ENCODE measurements around the gene HAGH. TPM values are rescaled to one million over a fixed set of nuclear protein-coding genes. Genes with fewer than 3 reads are reported as not detected.

The HAGH gene
- total and polyA plus RNA-seq, 9 of the 15 experiments (the other 6 are each of a cell fraction or from before 2014, with no cell fraction given), result 0.46 to 35.1 (median 16.8) TPM

- FAIRE-seq, result no peak
- CTCF ChIA-PET (ENCODE audit: low intra/inter-chr PET ratio), result no interaction called here
- no TSS peak for BruUV-seq (replicated peaks)
These were observed 57.7 kb downstream of the HAGH start for GRCh38 chr16:1768767-1769401.

More at GRCh38 chr16:1768767-1769401, 57.7 kb downstream of the HAGH start:
- no peak for DNase-seq (ENCODE audit: extremely low read depth in 1 of 4, low spot score in 3 of 4)
- H3K27me3 ChIP-seq (ENCODE audit: control insufficient read depth in 2 of 2, insufficient read depth in 2 of 2, low read length in 2 of 2), result no peaks in the 10 kb centered on the region
- POLR2A ChIA-PET, result interaction anchor here (0.7 to 1.5 kb wide), 5 partner anchors 9 to 196 kb away, joined by 3 to 4 read pairs (median 3); partner anchors contain the start of genes NUBP2, RPS2 and SPSB3
- H3K4me1 ChIP-seq (replicated peaks in 1 of 2; ENCODE audit: control insufficient read depth in 2 of 2, insufficient read depth in 2 of 2, low read length in 2 of 2), result peaks cover 13 to 94% of the 10 kb centered on the region in 2 experiments; a peak in 4 of 5 replicates
- in situ Hi-C loops (cut with MboI), result no loop called here
- H3K9me1 ChIP-seq (ENCODE audit: control insufficient read depth, insufficient read depth, low read length), result no peaks in the 10 kb centered on the region
- no peak for ATAC-seq
- H3K79me2 ChIP-seq (ENCODE audit: control insufficient read depth, insufficient read depth, low read length), result peaks cover 39% of the 10 kb centered on the region
- WGBS (ENCODE audit: insufficient coverage, low coverage, missing lambda C conversion rate), result 86% methylated on average over 18 of the region's 26 CpGs
- H3K9ac ChIP-seq (ENCODE audit: insufficient read depth in 1 of 2, low read depth in 2 of 2, low read length in 2 of 2), result peak overlapping the region in 1 of 2 experiments; percentile 93; a peak in 1 of 4 replicates
- no peak overlapping the region for H2AFZ ChIP-seq (ENCODE audit: low read depth, low read length)
- peaks cover 74% of the 10 kb centered on the region; the same call in 2 of the 3 replicates for H3K36me3 ChIP-seq (ENCODE audit: control insufficient read depth, insufficient read depth, low read length)
- H3K4me3 ChIP-seq, result no peak overlapping the region
- no peaks in the 10 kb centered on the region for H3K9me3 ChIP-seq (replicated peaks; ENCODE audit: control insufficient read depth, insufficient read depth, low read depth, low read length)
- TF ChIP-seq TFAP4 (CRISPR knock-in tag; IDR thresholded peaks at IDR 0.05; ENCODE audit: borderline replicate concordance) (peak; percentile 50; the same call in 1 of the 2 replicates), ZNF717 (CRISPR knock-in tag; IDR thresholded peaks at IDR 0.05) (0 out of 2 replicates have a peak, but pooled peaks have one; percentile 16), YY1 (IDR thresholded peaks at IDR 0.05; ENCODE audit: borderline replicate concordance in 1 of 3, control insufficient read depth in 1 of 3, extremely low read depth in 1 of 3, insufficient read depth in 3 of 3, insufficient read length in 1 of 3, insufficient replicate concordance in 2 of 3, low read depth in 1 of 3, low read length in 2 of 3) (no peak), SUPT5H (IDR thresholded peaks at IDR 0.05) (0 out of 2 replicates have a peak, but pooled peaks have one; percentile 5), NFIC (IDR thresholded peaks at IDR 0.05) (peak; percentile 24; the same call in 1 of the 2 replicates), ELK1 (CRISPR knock-in tag; IDR thresholded peaks at IDR 0.05) (no peak), KDM1A (IDR thresholded peaks at IDR 0.05) (no peak), FOXJ2 (tag; IDR thresholded peaks at IDR 0.05) (no peak)
- no peak overlapping the region for H3K27ac ChIP-seq (ENCODE audit: extremely low read depth, low read depth, low read length)
- no peak overlapping the region for H3K4me2 ChIP-seq (ENCODE audit: insufficient read depth, low read length)
- intact Hi-C loops (cut with micrococcal nuclease), result no loop called here
- 0 out of 2 replicates have a peak, but pooled peaks cover 8% of the 10 kb centered on the region for H4K20me1 ChIP-seq (replicated peaks; ENCODE audit: control insufficient read depth, insufficient read depth, low read length)

Data from K562 (cell line).